ENCODE results near the gene THEM4.
"Not testable (repeated sequence)": the region's sequence is repeated elsewhere in the genome, so short reads cannot be mapped to it uniquely, and the experiment has no call there.

The THEM4 gene

GRCh38 chr1:151882466-151882865, 26.8 kb downstream of the THEM4 start:
- H2AK5ac ChIP-seq (ENCODE audit: low read length): no peak overlapping the region
- no peak overlapping the region for H4K5ac ChIP-seq (ENCODE audit: low read length)
- no peak overlapping the region for H2BK120ac ChIP-seq (ENCODE audit: low read depth, low read length)
- no peak overlapping the region for H3K56ac ChIP-seq (ENCODE audit: low read length)
- H3K27ac ChIP-seq (ENCODE audit: low read depth, low read length): no peak overlapping the region
- no peaks in the 10 kb centered on the region for H3K79me2 ChIP-seq (ENCODE audit: control insufficient read depth, insufficient read depth, low read length)
- no peak overlapping the region for H2BK15ac ChIP-seq (replicated peaks; ENCODE audit: low read depth)
- H3K36me3 ChIP-seq (ENCODE audit: control insufficient read depth, insufficient read depth, low read length): no peaks in the 10 kb centered on the region
- no peaks in the 10 kb centered on the region for H3K27me3 ChIP-seq (ENCODE audit: insufficient read depth, low read length, poor library complexity)
- H3K23ac ChIP-seq (ENCODE audit: low read length): no peak overlapping the region
- no peak overlapping the region for H3K4me2 ChIP-seq (ENCODE audit: low read length)
- no peak overlapping the region for H4K8ac ChIP-seq (ENCODE audit: low read depth, low read length)
- no peak overlapping the region for H2BK5ac ChIP-seq (ENCODE audit: low read length)
- no peak overlapping the region for H3K4ac ChIP-seq (ENCODE audit: low read depth, low read length)
- no peak overlapping the region for H3K9ac ChIP-seq (ENCODE audit: low read length)
- H3K4me3 ChIP-seq (ENCODE audit: low read length): no peak overlapping the region
- no peak overlapping the region for H3K18ac ChIP-seq (ENCODE audit: low read length)
- no peak for DNase-seq
- no peaks in the 10 kb centered on the region for H3K4me1 ChIP-seq (ENCODE audit: control insufficient read depth, low read depth, low read length)
- no peaks in the 10 kb centered on the region for H3K79me1 ChIP-seq (ENCODE audit: low read length)
- WGBS (ENCODE audit: extremely low coverage, insufficient coverage, low lambda C conversion rate): no CpG with 5 or more reads among the region's 2 CpGs

- Histone ChIP-seq H3K4ac (ENCODE audit: low read depth, low read length) (no peak overlapping the region), H4K5ac (ENCODE audit: low read length) (no peak overlapping the region), H3K27ac (ENCODE audit: low read depth, low read length) (no peak overlapping the region), H4K8ac (ENCODE audit: low read depth, low read length) (no peak overlapping the region), H3K79me2 (ENCODE audit: control insufficient read depth, insufficient read depth, low read length) (no peaks in the 10 kb centered on the region), H2BK120ac (ENCODE audit: low read depth, low read length) (no peak overlapping the region), H3K4me2 (ENCODE audit: low read length) (no peak overlapping the region), H3K56ac (ENCODE audit: low read length) (no peak overlapping the region), H3K23ac (ENCODE audit: low read length) (no peak overlapping the region), H2BK5ac (ENCODE audit: low read length) (no peak overlapping the region), H2AK5ac (ENCODE audit: low read length) (no peak overlapping the region), H3K27me3 (ENCODE audit: insufficient read depth, low read length, poor library complexity) (no peaks in the 10 kb centered on the region), H3K79me1 (ENCODE audit: low read length) (no peaks in the 10 kb centered on the region), H3K36me3 (ENCODE audit: control insufficient read depth, insufficient read depth, low read length) (no peaks in the 10 kb centered on the region), H2BK15ac (replicated peaks; ENCODE audit: low read depth) (no peak overlapping the region), H3K9ac (ENCODE audit: low read length) (no peak overlapping the region), H3K4me3 (ENCODE audit: low read length) (no peak overlapping the region), H3K18ac (ENCODE audit: low read length) (no peak overlapping the region), H3K4me1 (ENCODE audit: control insufficient read depth, low read depth, low read length) (no peaks in the 10 kb centered on the region)
- WGBS (ENCODE audit: extremely low coverage, insufficient coverage, low lambda C conversion rate): no CpG with 5 or more reads among the region's 2 CpGs
- DNase-seq: no peak
These were observed 27.8 kb downstream of the THEM4 start for GRCh38 chr1:151881479-151881878.

- Histone ChIP-seq H3K4ac (ENCODE audit: low read depth, low read length) (no peak overlapping the region), H3K79me1 (ENCODE audit: low read length) (no peaks in the 10 kb centered on the region), H3K9ac (ENCODE audit: low read length) (no peak overlapping the region), H4K5ac (ENCODE audit: low read length) (no peak overlapping the region), H3K56ac (ENCODE audit: low read length) (no peak overlapping the region), H3K4me1 (ENCODE audit: control insufficient read depth, low read depth, low read length) (no peaks in the 10 kb centered on the region), H3K27ac (ENCODE audit: low read depth, low read length) (no peak overlapping the region), H4K8ac (ENCODE audit: low read depth, low read length) (no peak overlapping the region), H3K36me3 (ENCODE audit: control insufficient read depth, insufficient read depth, low read length) (no peaks in the 10 kb centered on the region), H2BK5ac (ENCODE audit: low read length) (no peak overlapping the region), H3K4me3 (ENCODE audit: low read length) (no peak overlapping the region), H2BK120ac (ENCODE audit: low read depth, low read length) (no peak overlapping the region), H3K23ac (ENCODE audit: low read length) (no peak overlapping the region), H2AK5ac (ENCODE audit: low read length) (no peak overlapping the region), H3K27me3 (ENCODE audit: insufficient read depth, low read length, poor library complexity) (no peaks in the 10 kb centered on the region), H3K4me2 (ENCODE audit: low read length) (no peak overlapping the region), H3K79me2 (ENCODE audit: control insufficient read depth, insufficient read depth, low read length) (no peaks in the 10 kb centered on the region), H3K18ac (ENCODE audit: low read length) (no peak overlapping the region), H2BK15ac (replicated peaks; ENCODE audit: low read depth) (no peak overlapping the region)
- WGBS (ENCODE audit: extremely low coverage, insufficient coverage, low lambda C conversion rate): no CpG with 5 or more reads among the region's 1 CpG
- DNase-seq: no peak
These were observed 33.8 kb downstream of the THEM4 start for GRCh38 chr1:151875419-151876097.

GRCh38 chr1:151872776-151873175, 36.5 kb downstream of the THEM4 start:
- H2AK5ac ChIP-seq (ENCODE audit: low read length); H3K36me3 ChIP-seq (ENCODE audit: control insufficient read depth, insufficient read depth, low read length); H3K27me3 ChIP-seq (ENCODE audit: insufficient read depth, low read length, poor library complexity); H3K4me3 ChIP-seq (ENCODE audit: low read length); H2BK5ac ChIP-seq (ENCODE audit: low read length); H4K5ac ChIP-seq (ENCODE audit: low read length); H2BK120ac ChIP-seq (ENCODE audit: low read depth, low read length); H2BK15ac ChIP-seq (replicated peaks; ENCODE audit: low read depth); H3K4ac ChIP-seq (ENCODE audit: low read depth, low read length); H3K4me2 ChIP-seq (ENCODE audit: low read length); H3K27ac ChIP-seq (ENCODE audit: low read depth, low read length); H3K9ac ChIP-seq (ENCODE audit: low read length); H3K18ac ChIP-seq (ENCODE audit: low read length); H4K8ac ChIP-seq (ENCODE audit: low read depth, low read length); H3K79me2 ChIP-seq (ENCODE audit: control insufficient read depth, insufficient read depth, low read length); H3K23ac ChIP-seq (ENCODE audit: low read length); H3K79me1 ChIP-seq (ENCODE audit: low read length); H3K4me1 ChIP-seq (ENCODE audit: control insufficient read depth, low read depth, low read length): not testable (repeated sequence)
- peak overlapping the region; percentile 68 for H3K56ac ChIP-seq (ENCODE audit: low read length)
- no CpG with 5 or more reads among the region's 9 CpGs for WGBS (ENCODE audit: extremely low coverage, insufficient coverage, low lambda C conversion rate)
- DNase-seq: peak; percentile 57

GRCh38 chr1:151871284-151872030, 37.9 kb downstream of the THEM4 start:
- H3K79me2 ChIP-seq (ENCODE audit: control insufficient read depth, insufficient read depth, low read length): no peaks in the 10 kb centered on the region
- no peaks in the 10 kb centered on the region for H3K27me3 ChIP-seq (ENCODE audit: insufficient read depth, low read length, poor library complexity)
- no peaks in the 10 kb centered on the region for H3K4me1 ChIP-seq (ENCODE audit: control insufficient read depth, low read depth, low read length)
- no peak overlapping the region for H3K4me3 ChIP-seq (ENCODE audit: low read length)
- H4K5ac ChIP-seq (ENCODE audit: low read length): no peak overlapping the region
- H2AK5ac ChIP-seq (ENCODE audit: low read length): no peak overlapping the region
- no CpG with 5 or more reads among the region's 5 CpGs for WGBS (ENCODE audit: extremely low coverage, insufficient coverage, low lambda C conversion rate)
- H3K79me1 ChIP-seq (ENCODE audit: low read length): no peaks in the 10 kb centered on the region
- H2BK120ac ChIP-seq (ENCODE audit: low read depth, low read length): no peak overlapping the region
- H3K9ac ChIP-seq (ENCODE audit: low read length): no peak overlapping the region
- no peak overlapping the region for H3K18ac ChIP-seq (ENCODE audit: low read length)
- no peaks in the 10 kb centered on the region for H3K36me3 ChIP-seq (ENCODE audit: control insufficient read depth, insufficient read depth, low read length)
- no peak for DNase-seq
- H3K4ac ChIP-seq (ENCODE audit: low read depth, low read length): no peak overlapping the region
- no peak overlapping the region for H3K23ac ChIP-seq (ENCODE audit: low read length)
- H4K8ac ChIP-seq (ENCODE audit: low read depth, low read length): no peak overlapping the region
- H3K27ac ChIP-seq (ENCODE audit: low read depth, low read length): no peak overlapping the region
- H2BK5ac ChIP-seq (ENCODE audit: low read length): no peak overlapping the region
- H2BK15ac ChIP-seq (replicated peaks; ENCODE audit: low read depth): no peak overlapping the region
- H3K4me2 ChIP-seq (ENCODE audit: low read length): no peak overlapping the region
- H3K56ac ChIP-seq (ENCODE audit: low read length): no peak overlapping the region
